HepG2 (cell line): ENCODE measurements around the gene BLVRB. TPM values are rescaled to one million over a fixed set of nuclear protein-coding genes. Genes with fewer than 3 reads are reported as not detected.

Experiments
- AHR ChIP-seq: IDR thresholded peaks from 2 replicates; pipeline ENCODE4 v1.6.1; 2018; ENCODE audit warnings: missing genetic modification reagents, missing compliant biosample characterization
- ATF7-NPFF ChIP-seq: sonication (generic); formaldehyde crosslinking; IDR thresholded peaks from 2 replicates; pipeline ENCODE4 v1.8.1; 2023; ENCODE audit warnings: mild to moderate bottlenecking, low read depth, missing genetic modification reagents, moderate library complexity
- EZH2 ChIP-seq: conservative IDR thresholded peaks from 2 replicates; pipeline ENCODE4 v1.6.1; 2012; ENCODE audit warnings: mild to moderate bottlenecking, low read depth, low read length, moderate library complexity
- IRF2 ChIP-seq: IDR thresholded peaks from 2 replicates; pipeline ENCODE4 v1.6.1; 2018; ENCODE audit warnings: missing genetic modification reagents, missing compliant biosample characterization
- MEIS2 ChIP-seq: sonication (generic); formaldehyde crosslinking; IDR thresholded peaks from 2 replicates; pipeline ENCODE4 v1.9.0; 2021; ENCODE audit warnings: mild to moderate bottlenecking, missing genetic modification reagents
- PITX1 ChIP-seq: sonication (generic); formaldehyde crosslinking; IDR thresholded peaks from 2 replicates; pipeline ENCODE4 v1.5.1; 2020; ENCODE audit warnings: mild to moderate bottlenecking, missing genetic modification reagents
- SMC3 ChIP-seq: IDR thresholded peaks from 2 replicates; pipeline ENCODE4 v1.6.1; 2011; ENCODE audit warnings: low read length, improper control_type of control experiment
- SRSF4 ChIP-seq: fragments of 200-400 bp; formaldehyde crosslinking; IDR thresholded peaks from one replicate; pipeline ENCODE4 v1.6.1; 2018; ENCODE audit warnings: mild to moderate bottlenecking, low read depth, low read length, moderate library complexity; ENCODE audit not compliant: poor library complexity, severe bottlenecking
- SRY ChIP-seq: sonication (generic); formaldehyde crosslinking; IDR thresholded peaks from 2 replicates; pipeline ENCODE4 v1.8.0; 2022; ENCODE audit warnings: mild to moderate bottlenecking, missing genetic modification reagents
- ZBTB21 ChIP-seq: sonication (generic); formaldehyde crosslinking; IDR thresholded peaks from 2 replicates; pipeline ENCODE4 v1.4.0; 2020; ENCODE audit warnings: missing genetic modification reagents
- ZBTB38 ChIP-seq: sonication (generic); formaldehyde crosslinking; IDR thresholded peaks from 2 replicates; pipeline ENCODE4 v1.5.1; 2020; ENCODE audit warnings: mild to moderate bottlenecking, missing genetic modification reagents
- ZKSCAN8 ChIP-seq: IDR thresholded peaks from 2 replicates; pipeline ENCODE4 v1.6.1; 2016; ENCODE audit warnings: borderline replicate concordance, missing genetic modification reagents, missing compliant biosample characterization
- ZMAT3 ChIP-seq: sonication (generic); formaldehyde crosslinking; conservative IDR thresholded peaks from 2 replicates; pipeline ENCODE4 v1.7.0; 2021; ENCODE audit warnings: missing genetic modification reagents
- ZMYM2 ChIP-seq: sonication (generic); formaldehyde crosslinking; IDR thresholded peaks from 2 replicates; pipeline ENCODE4 v1.8.0; 2022; ENCODE audit warnings: mild to moderate bottlenecking, missing genetic modification reagents
- ZNF329 ChIP-seq: sonication (generic); formaldehyde crosslinking; IDR thresholded peaks from 2 replicates; pipeline ENCODE4 v1.9.0; 2021; ENCODE audit warnings: low read depth, mild to moderate bottlenecking, missing genetic modification reagents
- ZNF543 ChIP-seq: sonication (generic); formaldehyde crosslinking; IDR thresholded peaks from 2 replicates; pipeline ENCODE4 v1.4.0; 2020; ENCODE audit warnings: mild to moderate bottlenecking, missing genetic modification reagents
- ZNF577 ChIP-seq: sonication (generic); formaldehyde crosslinking; IDR thresholded peaks from 2 replicates; pipeline ENCODE4 v1.4.0; 2020; ENCODE audit warnings: mild to moderate bottlenecking, low read depth, missing genetic modification reagents, borderline replicate concordance
- ZNF782 ChIP-seq: sonication (generic); formaldehyde crosslinking; IDR thresholded peaks from 2 replicates; pipeline ENCODE4 v1.4.0; 2020; ENCODE audit warnings: missing genetic modification reagents, mild to moderate bottlenecking, borderline replicate concordance
- ZSCAN29 ChIP-seq: sonication (generic); formaldehyde crosslinking; conservative IDR thresholded peaks from 2 replicates; pipeline ENCODE4 v1.4.0; 2020; ENCODE audit warnings: mild to moderate bottlenecking, missing genetic modification reagents
- polyA plus RNA-seq, 8 experiments: library from polyadenylated mRNA; depleted of rRNA in 3 of 8; stranded (reverse) in 7 of 8; unstranded in 1 of 8; fragments of >200 nt; fragmentation: Illumina TruSeq in 4 of 8; extraction: Trizol in 4 of 8; gene quantifications; 2 replicates each; pipeline versions ENCODE4 v1.2.1 to v1.2.3, GENCODE V29; 2011 to 2016; ENCODE audit warnings: low read depth in 4 of 8, missing spikeins in 1 of 8, mixed read lengths in 1 of 8; ENCODE audit not compliant: insufficient read depth in 1 of 8
- total RNA-seq, 5 experiments: library from RNA; depleted of rRNA; stranded (reverse); fragments of >200 nt; fragmentation: Illumina TruSeq; extraction: Trizol; gene quantifications; 2 replicates each; pipeline ENCODE4 v1.2.3, GENCODE V29; 2016; ENCODE audit warnings: low read depth in 1 of 5
- TF ChIP-seq, protein P1 (sequence below): sonication (generic); formaldehyde crosslinking; conservative IDR thresholded peaks from 2 replicates; pipeline ENCODE4 v1.4.0; 2020; ENCODE audit warnings: missing genetic modification reagents
- TF ChIP-seq, protein P2 (sequence below): sonication (generic); formaldehyde crosslinking; IDR thresholded peaks from 2 replicates; pipeline ENCODE4 v1.4.0; 2020; ENCODE audit warnings: missing genetic modification reagents, borderline replicate concordance
- TF ChIP-seq, protein P3 (sequence below): sonication (generic); formaldehyde crosslinking; IDR thresholded peaks from 2 replicates; pipeline ENCODE4 v1.5.0; 2020; ENCODE audit warnings: missing genetic modification reagents
- TF ChIP-seq, protein P4 (sequence below): sonication (generic); formaldehyde crosslinking; IDR thresholded peaks from 2 replicates; pipeline ENCODE4 v1.4.0; 2020; ENCODE audit warnings: mild to moderate bottlenecking, low read depth, missing genetic modification reagents
- TF ChIP-seq, protein P5 (sequence below): sonication (generic); formaldehyde crosslinking; IDR thresholded peaks from 2 replicates; pipeline ENCODE4 v1.4.0; 2020; ENCODE audit warnings: low read depth, mild to moderate bottlenecking, missing genetic modification reagents

The BLVRB gene
- total and polyA plus RNA-seq, 2 of the 13 experiments (the other 11 are each of a cell fraction or from before 2014, with no cell fraction given): 25.9 to 51.4 TPM

DNA sequence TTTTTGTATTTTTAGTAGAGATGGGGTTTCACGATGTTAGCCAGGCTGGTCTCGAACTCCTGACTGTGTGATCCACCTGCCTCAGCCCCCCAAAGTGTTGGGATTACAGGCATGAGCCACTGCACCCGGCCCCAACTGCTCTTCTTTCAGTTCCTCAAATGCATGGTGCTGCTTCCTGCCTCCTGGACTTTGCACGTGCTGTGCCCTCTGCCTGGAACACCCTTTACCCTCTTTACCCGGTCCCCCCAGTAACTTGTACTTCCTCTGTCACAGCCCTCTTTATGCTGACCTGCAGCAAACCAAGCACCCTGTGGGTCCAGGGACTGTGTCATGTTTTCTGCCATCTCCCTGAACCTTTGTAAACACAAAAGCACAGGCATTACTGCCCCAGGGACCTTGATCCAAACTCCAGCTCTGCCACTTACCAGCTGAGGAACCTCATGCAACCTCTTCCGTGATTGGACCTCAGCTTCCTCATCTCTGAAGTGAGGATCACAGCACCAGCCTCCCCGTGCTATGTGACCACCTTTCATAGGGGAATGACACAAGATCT is 3.8 kb downstream of the BLVRB start (continued):
- TF ChIP-seq ZMYM2: peak; percentile 88; the same call in 1 of the 2 replicates
- TF ChIP-seq, protein P1, sequence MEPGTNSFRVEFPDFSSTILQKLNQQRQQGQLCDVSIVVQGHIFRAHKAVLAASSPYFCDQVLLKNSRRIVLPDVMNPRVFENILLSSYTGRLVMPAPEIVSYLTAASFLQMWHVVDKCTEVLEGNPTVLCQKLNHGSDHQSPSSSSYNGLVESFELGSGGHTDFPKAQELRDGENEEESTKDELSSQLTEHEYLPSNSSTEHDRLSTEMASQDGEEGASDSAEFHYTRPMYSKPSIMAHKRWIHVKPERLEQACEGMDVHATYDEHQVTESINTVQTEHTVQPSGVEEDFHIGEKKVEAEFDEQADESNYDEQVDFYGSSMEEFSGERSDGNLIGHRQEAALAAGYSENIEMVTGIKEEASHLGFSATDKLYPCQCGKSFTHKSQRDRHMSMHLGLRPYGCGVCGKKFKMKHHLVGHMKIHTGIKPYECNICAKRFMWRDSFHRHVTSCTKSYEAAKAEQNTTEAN (CRISPR knock-in tag): no peak
- no peak for TF ChIP-seq SRSF4
- no peak for TF ChIP-seq ATF7-NPFF (CRISPR knock-in tag)
- no peak for TF ChIP-seq ZNF782 (CRISPR knock-in tag)
- TF ChIP-seq ZBTB38: no peak
- no peak for TF ChIP-seq ZMAT3 (CRISPR knock-in tag)
- TF ChIP-seq EZH2: no peak
- TF ChIP-seq ZKSCAN8: 0 out of 2 replicates have a peak, but pooled peaks have one; percentile 40
- TF ChIP-seq MEIS2 (CRISPR knock-in tag): peak; percentile 41; the same call in 1 of the 2 replicates
- 0 out of 2 replicates have a peak, but pooled peaks have one; percentile 10 for TF ChIP-seq IRF2 (CRISPR knock-in tag)
- TF ChIP-seq, protein P2, sequence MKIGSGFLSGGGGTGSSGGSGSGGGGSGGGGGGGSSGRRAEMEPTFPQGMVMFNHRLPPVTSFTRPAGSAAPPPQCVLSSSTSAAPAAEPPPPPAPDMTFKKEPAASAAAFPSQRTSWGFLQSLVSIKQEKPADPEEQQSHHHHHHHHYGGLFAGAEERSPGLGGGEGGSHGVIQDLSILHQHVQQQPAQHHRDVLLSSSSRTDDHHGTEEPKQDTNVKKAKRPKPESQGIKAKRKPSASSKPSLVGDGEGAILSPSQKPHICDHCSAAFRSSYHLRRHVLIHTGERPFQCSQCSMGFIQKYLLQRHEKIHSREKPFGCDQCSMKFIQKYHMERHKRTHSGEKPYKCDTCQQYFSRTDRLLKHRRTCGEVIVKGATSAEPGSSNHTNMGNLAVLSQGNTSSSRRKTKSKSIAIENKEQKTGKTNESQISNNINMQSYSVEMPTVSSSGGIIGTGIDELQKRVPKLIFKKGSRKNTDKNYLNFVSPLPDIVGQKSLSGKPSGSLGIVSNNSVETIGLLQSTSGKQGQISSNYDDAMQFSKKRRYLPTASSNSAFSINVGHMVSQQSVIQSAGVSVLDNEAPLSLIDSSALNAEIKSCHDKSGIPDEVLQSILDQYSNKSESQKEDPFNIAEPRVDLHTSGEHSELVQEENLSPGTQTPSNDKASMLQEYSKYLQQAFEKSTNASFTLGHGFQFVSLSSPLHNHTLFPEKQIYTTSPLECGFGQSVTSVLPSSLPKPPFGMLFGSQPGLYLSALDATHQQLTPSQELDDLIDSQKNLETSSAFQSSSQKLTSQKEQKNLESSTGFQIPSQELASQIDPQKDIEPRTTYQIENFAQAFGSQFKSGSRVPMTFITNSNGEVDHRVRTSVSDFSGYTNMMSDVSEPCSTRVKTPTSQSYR: no peak
- no peak for TF ChIP-seq ZBTB21 (CRISPR knock-in tag)
- no peak for TF ChIP-seq AHR (CRISPR knock-in tag)
- TF ChIP-seq ZNF577: no peak
- TF ChIP-seq ZNF329 (CRISPR knock-in tag): no peak
- TF ChIP-seq, protein P3, sequence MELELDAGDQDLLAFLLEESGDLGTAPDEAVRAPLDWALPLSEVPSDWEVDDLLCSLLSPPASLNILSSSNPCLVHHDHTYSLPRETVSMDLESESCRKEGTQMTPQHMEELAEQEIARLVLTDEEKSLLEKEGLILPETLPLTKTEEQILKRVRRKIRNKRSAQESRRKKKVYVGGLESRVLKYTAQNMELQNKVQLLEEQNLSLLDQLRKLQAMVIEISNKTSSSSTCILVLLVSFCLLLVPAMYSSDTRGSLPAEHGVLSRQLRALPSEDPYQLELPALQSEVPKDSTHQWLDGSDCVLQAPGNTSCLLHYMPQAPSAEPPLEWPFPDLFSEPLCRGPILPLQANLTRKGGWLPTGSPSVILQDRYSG (CRISPR knock-in tag): no peak
- no peak for TF ChIP-seq ZNF543
- 0 out of 2 replicates have a peak, but pooled peaks have one; percentile 47 for TF ChIP-seq ZSCAN29 (CRISPR knock-in tag)
- TF ChIP-seq SRY (CRISPR knock-in tag): no peak
- no peak for TF ChIP-seq PITX1 (CRISPR knock-in tag)
- TF ChIP-seq, protein P4, sequence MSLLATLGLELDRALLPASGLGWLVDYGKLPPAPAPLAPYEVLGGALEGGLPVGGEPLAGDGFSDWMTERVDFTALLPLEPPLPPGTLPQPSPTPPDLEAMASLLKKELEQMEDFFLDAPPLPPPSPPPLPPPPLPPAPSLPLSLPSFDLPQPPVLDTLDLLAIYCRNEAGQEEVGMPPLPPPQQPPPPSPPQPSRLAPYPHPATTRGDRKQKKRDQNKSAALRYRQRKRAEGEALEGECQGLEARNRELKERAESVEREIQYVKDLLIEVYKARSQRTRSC (CRISPR knock-in tag): no peak
- TF ChIP-seq SMC3: no peak
- TF ChIP-seq, protein P5, sequence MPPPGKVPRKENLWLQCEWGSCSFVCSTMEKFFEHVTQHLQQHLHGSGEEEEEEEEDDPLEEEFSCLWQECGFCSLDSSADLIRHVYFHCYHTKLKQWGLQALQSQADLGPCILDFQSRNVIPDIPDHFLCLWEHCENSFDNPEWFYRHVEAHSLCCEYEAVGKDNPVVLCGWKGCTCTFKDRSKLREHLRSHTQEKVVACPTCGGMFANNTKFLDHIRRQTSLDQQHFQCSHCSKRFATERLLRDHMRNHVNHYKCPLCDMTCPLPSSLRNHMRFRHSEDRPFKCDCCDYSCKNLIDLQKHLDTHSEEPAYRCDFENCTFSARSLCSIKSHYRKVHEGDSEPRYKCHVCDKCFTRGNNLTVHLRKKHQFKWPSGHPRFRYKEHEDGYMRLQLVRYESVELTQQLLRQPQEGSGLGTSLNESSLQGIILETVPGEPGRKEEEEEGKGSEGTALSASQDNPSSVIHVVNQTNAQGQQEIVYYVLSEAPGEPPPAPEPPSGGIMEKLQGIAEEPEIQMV (CRISPR knock-in tag): no peak
